Loucy (cell line): Measurements from ENCODE around the gene CHI3L1.
"Not testable (repeated sequence)": the region's sequence is repeated elsewhere in the genome, so short reads cannot be mapped to it uniquely, and the experiment has no call there.

Experiments used
- H2AFZ ChIP-seq: fragments of 200-600 bp; sonication (generic); 2 replicates; pipeline ENCODE4 v1.6.0; 2016; ENCODE audit warnings: antibody characterized with exemption, mild to moderate bottlenecking, low read length, moderate library complexity
- H3F3A ChIP-seq: fragments of 200-600 bp; 2 replicates; pipeline ENCODE4 v1.6.0; 2016; ENCODE audit warnings: antibody characterized with exemption, low read depth, mild to moderate bottlenecking
- H3K27me3 ChIP-seq: fragments of 200-600 bp; sonication (generic); 2 replicates; pipeline ENCODE4 v1.6.1; 2014; ENCODE audit warnings: low read length, mild to moderate bottlenecking; ENCODE audit not compliant: insufficient read depth, poor library complexity, severe bottlenecking
- H3K36me3 ChIP-seq: fragments of 200-600 bp; sonication (generic); 2 replicates; pipeline ENCODE4 v1.6.1; 2016; ENCODE audit warnings: low read length; ENCODE audit not compliant: insufficient read depth
- H3K4me1 ChIP-seq: fragments of 200-600 bp; sonication (generic); 2 replicates; pipeline ENCODE4 v1.5.1; 2014; ENCODE audit warnings: low read length, mild to moderate bottlenecking; ENCODE audit not compliant: insufficient read depth, poor library complexity, severe bottlenecking
- H3K4me2 ChIP-seq: fragments of 200-600 bp; sonication (generic); 2 replicates; pipeline ENCODE4 v1.6.0; 2014; ENCODE audit warnings: antibody characterized with exemption, low read length, low read depth, mild to moderate bottlenecking; ENCODE audit not compliant: poor library complexity, severe bottlenecking
- H3K4me3 ChIP-seq: fragments of 200-600 bp; sonication (generic); 2 replicates; pipeline ENCODE4 v1.5.1; 2014; ENCODE audit warnings: low read length, mild to moderate bottlenecking, mixed read lengths; ENCODE audit not compliant: poor library complexity, severe bottlenecking
- H3K79me2 ChIP-seq: fragments of 200-600 bp; sonication (generic); 2 replicates; pipeline ENCODE4 v1.6.1; 2014; ENCODE audit warnings: low read length; ENCODE audit not compliant: insufficient read depth
- H3K9ac ChIP-seq: fragments of 200-600 bp; sonication (generic); 2 replicates; pipeline ENCODE4 v1.6.0; 2014; ENCODE audit warnings: mild to moderate bottlenecking, low read depth, low read length, moderate library complexity; ENCODE audit not compliant: poor library complexity, severe bottlenecking
- H3K9me2 ChIP-seq: fragments of 200-600 bp; sonication (generic); replicated peaks from 2 replicates; pipeline ENCODE4 v1.6.1; 2016; ENCODE audit warnings: low read depth, low read length, mixed read lengths
- H3K9me3 ChIP-seq: fragments of 200-600 bp; sonication (generic); 2 replicates; pipeline ENCODE4 v1.6.1; 2014; ENCODE audit warnings: mild to moderate bottlenecking, antibody characterized with exemption, low read length, low read depth; ENCODE audit not compliant: insufficient read depth
- H4K20me1 ChIP-seq: fragments of 200-600 bp; sonication (generic); 2 replicates; pipeline ENCODE4 v1.6.0; 2014; ENCODE audit warnings: antibody characterized with exemption, low read length, mild to moderate bottlenecking; ENCODE audit not compliant: insufficient read depth, poor library complexity, severe bottlenecking
- CTCF ChIP-seq: fragments of 200-600 bp; sonication (generic); conservative IDR thresholded peaks from 2 replicates; pipeline ENCODE4 v1.5.1; 2014; ENCODE audit warnings: mild to moderate bottlenecking, antibody characterized with exemption, low read length
- EZH2phosphoT487 ChIP-seq: fragments of 200-600 bp; IDR thresholded peaks from 2 replicates; pipeline ENCODE4 v1.6.1; 2018; ENCODE audit warnings: antibody characterized with exemption, mild to moderate bottlenecking, moderate library complexity, borderline replicate concordance

The CHI3L1 gene

GRCh38 chr1:203186446-203187303 is at the start of gene CHI3L1:
Gene CHI3L1 (minus strand): TSS chr1:203186704. CDS start chr1:203186623, 81 bp downstream.
- H3K36me3 ChIP-seq, result no peaks in the 10 kb centered on the region
- no peak within 1 kb of the TSS for H3K4me2 ChIP-seq
- H3K9me3 ChIP-seq, result no peaks in the 10 kb centered on the region
- H2AFZ ChIP-seq, result no peak within 1 kb of the TSS
- H3F3A ChIP-seq, result no peaks in the 10 kb centered on the region
- no peak within 1 kb of the TSS for H3K9ac ChIP-seq
- H4K20me1 ChIP-seq, result no peaks in the 10 kb centered on the region
- H3K4me3 ChIP-seq, result no peak within 1 kb of the TSS
- H3K4me1 ChIP-seq, result no peaks in the 10 kb centered on the region
- no peaks in the 10 kb centered on the region for H3K9me2 ChIP-seq
- no peaks in the 10 kb centered on the region for H3K27me3 ChIP-seq
- TF ChIP-seq CTCF (no peak), EZH2phosphoT487 (no peak)
- no peaks in the 10 kb centered on the region for H3K79me2 ChIP-seq

- not testable (repeated sequence) for H3K79me2 ChIP-seq, H3K9ac ChIP-seq, H3K27me3 ChIP-seq, H3K4me2 ChIP-seq, H2AFZ ChIP-seq, H3K4me3 ChIP-seq, H4K20me1 ChIP-seq, H3K9me2 ChIP-seq, H3F3A ChIP-seq, H3K36me3 ChIP-seq
- Histone ChIP-seq H3K4me1 (peaks cover 26% of the 10 kb centered on the region), H3K9me3 (peaks cover 12% of the 10 kb centered on the region; the same call in 1 of the 2 replicates)
Observed at GRCh38 chr1:203234901-203235300, 48.4 kb upstream of the CHI3L1 start.

- Histone ChIP-seq H3K9ac (no peak within 1 kb of the TSS), H4K20me1 (no peaks in the 10 kb centered on the region), H2AFZ (no peak within 1 kb of the TSS), H3F3A (no peaks in the 10 kb centered on the region), H3K4me2 (peak within 1 kb of the TSS; percentile 39), H3K36me3 (no peaks in the 10 kb centered on the region), H3K9me3 (peaks cover 5% of the 10 kb centered on the region; the same call in 1 of the 2 replicates), H3K4me1 (peaks cover 45% of the 10 kb centered on the region), H3K27me3 (no peaks in the 10 kb centered on the region), H3K9me2 (no peaks in the 10 kb centered on the region), H3K79me2 (no peaks in the 10 kb centered on the region), H3K4me3 (peak within 1 kb of the TSS; percentile 15)
- no peak for TF ChIP-seq EZH2phosphoT487
- no peak for TF ChIP-seq CTCF
Observed at GRCh38 chr1:203229471-203230135, 43.1 kb upstream of the CHI3L1 start, which contains the start of gene CHIT1. Gene CHIT1 (minus strand): TSS chr1:203229673. CDS start chr1:203229636, 37 bp downstream.
